Tibial nerve (tissue), 4 donors: ENCODE results near the gene ERMARD. TPM values are rescaled to one million over a fixed set of nuclear protein-coding genes. Genes with fewer than 3 reads are reported as not detected.

ENCODE experiments used
- DNase-seq, 2 donors: peaks; one replicate each; pipeline ENCODE4 v3.0.0-alpha.2; 2019; ENCODE audit warnings: low spot score in 2 of 2
- H3K27ac ChIP-seq, 4 donors: fragments of 200-600 bp; sonication (generic) in 3 of 4; one replicate each; pipeline ENCODE4 v1.5.1; 2017 to 2019; ENCODE audit warnings: mild to moderate bottlenecking in 1 of 4
- H3K27me3 ChIP-seq, 2 donors: fragments of 200-600 bp; sonication (generic) in 1 of 2; one replicate each; pipeline versions ENCODE4 v1.5.1 to v1.6.0; 2017 to 2019
- H3K36me3 ChIP-seq, 3 donors: fragments of 200-600 bp; sonication (generic); one replicate each; pipeline ENCODE4 v1.5.1; 2018 to 2019
- H3K4me1 ChIP-seq, 4 donors: fragments of 200-600 bp; sonication (generic) in 3 of 4; one replicate each; pipeline ENCODE4 v1.5.1; 2017 to 2019
- H3K4me3 ChIP-seq, 4 donors: fragments of 200-600 bp; sonication (generic) in 3 of 4; one replicate each; pipeline ENCODE4 v1.5.1; 2017 to 2019; ENCODE audit warnings: mild to moderate bottlenecking in 1 of 4, moderate library complexity in 1 of 4
- H3K9me3 ChIP-seq, 4 donors: fragments of 200-600 bp; sonication (generic) in 3 of 4; one replicate each; pipeline ENCODE4 v1.5.1; 2017 to 2019
- CTCF ChIP-seq, 5 experiments: fragments of 200-600 bp in 3 of 5; fragments of 450-650 bp in 2 of 5; sonication (generic) in 3 of 5; IDR thresholded peaks; one replicate each; pipeline ENCODE4 v1.5.1; 2016 to 2019; ENCODE audit warnings: antibody characterized with exemption in 5 of 5, mild to moderate bottlenecking in 3 of 5, moderate library complexity in 2 of 5
- EP300 ChIP-seq, 2 donors: sonication (generic); formaldehyde crosslinking; IDR thresholded peaks; one replicate each; pipeline ENCODE4 v1.6.1; 2017; ENCODE audit warnings: antibody characterized with exemption in 2 of 2, mild to moderate bottlenecking in 1 of 2
- POLR2A ChIP-seq, 2 donors: fragments of 450-650 bp; IDR thresholded peaks; one replicate each; pipeline ENCODE4 v1.6.1; 2017; ENCODE audit warnings: antibody characterized with exemption in 2 of 2, mild to moderate bottlenecking in 2 of 2, moderate library complexity in 2 of 2
- WGBS, 2 donors: methylation state at CpG; one replicate each; pipeline ENCODE4 v1.1.5; 2018; 5-methylcytosine and 5-hydroxymethylcytosine counted together
- total RNA-seq, 4 donors: library from RNA; depleted of rRNA; stranded (reverse); fragments of >200 nt; gene quantifications; one replicate each; pipeline ENCODE4 v1.1.0, GENCODE V29; 2016

ERMARD gene
- total RNA-seq, 4 donors from 2014 or later, result 27.4 to 58.3 (median 41.6) TPM

GRCh38 chr6:169738204-169738975 is 13.0 kb upstream of the ERMARD start:
- no peak for DNase-seq
- H3K27ac ChIP-seq, result no peak overlapping the region
- no peak for TF ChIP-seq CTCF (IDR thresholded peaks at IDR 0.05)
- TF ChIP-seq POLR2A (IDR thresholded peaks at IDR 0.05), result no peak
- no peak for TF ChIP-seq EP300 (IDR thresholded peaks at IDR 0.05)

GRCh38 chr6:169738976-169739529 is 12.4 kb upstream of the ERMARD start:
- peaks cover 0 to 5% (median 0%) of the 10 kb centered on the region in 4 donors for H3K4me1 ChIP-seq
- no peak overlapping the region for H3K4me3 ChIP-seq
- no peak overlapping the region for H3K27ac ChIP-seq
- no peak for DNase-seq
- H3K36me3 ChIP-seq, result no peaks in the 10 kb centered on the region
- no peaks in the 10 kb centered on the region for H3K9me3 ChIP-seq
- 82 to 88% methylated on average over 2 of the region's 2 CpGs for WGBS, 2 donors
- no peaks in the 10 kb centered on the region for H3K27me3 ChIP-seq
- TF ChIP-seq EP300 (IDR thresholded peaks at IDR 0.05) (no peak), POLR2A (IDR thresholded peaks at IDR 0.05) (no peak), CTCF (IDR thresholded peaks at IDR 0.05) (no peak)

More at GRCh38 chr6:169738204-169738975, 13.0 kb upstream of the ERMARD start:
- 63 to 72% methylated on average over 9 of the region's 9 CpGs for WGBS, 2 donors
- no peaks in the 10 kb centered on the region for H3K27me3 ChIP-seq
- H3K36me3 ChIP-seq, result no peaks in the 10 kb centered on the region
- no peaks in the 10 kb centered on the region for H3K9me3 ChIP-seq
- H3K4me3 ChIP-seq, result no peak overlapping the region
- peaks cover 0 to 5% (median 0%) of the 10 kb centered on the region in 4 donors for H3K4me1 ChIP-seq

- no peak for TF ChIP-seq EP300 (IDR thresholded peaks at IDR 0.05)
- no peak for TF ChIP-seq CTCF (IDR thresholded peaks at IDR 0.05)
- no peak for TF ChIP-seq POLR2A (IDR thresholded peaks at IDR 0.05)
- Histone ChIP-seq H3K27ac (no peak overlapping the region), H3K4me1 (peaks cover 0 to 5% (median 0%) of the 10 kb centered on the region in 4 donors), H3K36me3 (no peaks in the 10 kb centered on the region), H3K9me3 (peaks cover 0 to 11% (median 2%) of the 10 kb centered on the region in 4 donors), H3K4me3 (no peak overlapping the region), H3K27me3 (no peaks in the 10 kb centered on the region)
- no peak for DNase-seq
These were observed 10.1 kb upstream of the ERMARD start for GRCh38 chr6:169741344-169741743.

GRCh38 chr6:169745405-169745804 is 6.0 kb upstream of the ERMARD start:
- Histone ChIP-seq H3K4me3 (no peak overlapping the region), H3K36me3 (no peaks in the 10 kb centered on the region), H3K9me3 (peaks cover 0 to 20% (median 2%) of the 10 kb centered on the region in 4 donors), H3K27me3 (no peaks in the 10 kb centered on the region), H3K27ac (no peak overlapping the region), H3K4me1 (peaks cover 0 to 13% (median 1%) of the 10 kb centered on the region in 4 donors)
- DNase-seq, result no peak
- 90 to 92% methylated on average over 3 of the region's 3 CpGs for WGBS, 2 donors
- TF ChIP-seq EP300 (IDR thresholded peaks at IDR 0.05) (no peak), CTCF (IDR thresholded peaks at IDR 0.05) (no peak), POLR2A (IDR thresholded peaks at IDR 0.05) (no peak)

- WGBS, 2 donors, result 84 to 95% methylated on average over 1 of the region's 1 CpG
- Histone ChIP-seq H3K4me1 (peaks cover 0 to 19% (median 3%) of the 10 kb centered on the region in 4 donors), H3K27me3 (no peaks in the 10 kb centered on the region), H3K9me3 (peaks cover 0 to 20% (median 2%) of the 10 kb centered on the region in 4 donors), H3K4me3 (no peak overlapping the region), H3K27ac (no peak overlapping the region), H3K36me3 (no peaks in the 10 kb centered on the region)
- no peak for TF ChIP-seq EP300 (IDR thresholded peaks at IDR 0.05)
- no peak for DNase-seq
These were observed 4.9 kb upstream of the ERMARD start for GRCh38 chr6:169746556-169746955.
